OCI-LY1 (cell line): ENCODE measurements around the gene HPX.

Experiments
- EZH2 ChIP-seq: fragments of 200-600 bp; sonication (generic), shearing (Covaris generic); IDR thresholded peaks from 2 replicates; pipeline ENCODE4 v1.8.0; 2017; ENCODE audit warnings: borderline replicate concordance, mixed run types, mild to moderate bottlenecking, antibody characterized with exemption, low read length, moderate library complexity, mixed read lengths
- TF ChIP-seq, protein P1 (sequence below): fragments of 200-600 bp; sonication (generic), shearing (Covaris generic); IDR thresholded peaks from 2 replicates; pipeline ENCODE4 v1.5.1; 2017; ENCODE audit warnings: mild to moderate bottlenecking, antibody characterized with exemption, low read length, moderate library complexity, mixed read lengths

DNA sequence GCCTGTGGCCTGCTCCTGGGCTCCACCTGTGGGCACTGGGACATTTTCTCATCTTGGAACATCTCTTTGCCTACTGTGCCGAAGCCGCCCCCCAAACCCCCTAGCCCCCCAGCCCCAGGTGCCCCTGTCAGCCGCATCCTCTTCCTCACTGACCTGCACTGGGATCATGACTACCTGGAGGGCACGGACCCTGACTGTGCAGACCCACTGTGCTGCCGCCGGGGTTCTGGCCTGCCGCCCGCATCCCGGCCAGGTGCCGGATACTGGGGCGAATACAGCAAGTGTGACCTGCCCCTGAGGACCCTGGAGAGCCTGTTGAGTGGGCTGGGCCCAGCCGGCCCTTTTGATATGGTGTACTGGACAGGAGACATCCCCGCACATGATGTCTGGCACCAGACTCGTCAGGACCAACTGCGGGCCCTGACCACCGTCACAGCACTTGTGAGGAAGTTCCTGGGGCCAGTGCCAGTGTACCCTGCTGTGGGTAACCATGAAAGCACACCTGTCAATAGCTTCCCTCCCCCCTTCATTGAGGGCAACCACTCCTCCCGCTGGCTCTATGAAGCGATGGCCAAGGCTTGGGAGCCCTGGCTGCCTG lies 49.2 kb downstream of the HPX start:
- no peak for TF ChIP-seq EZH2
- TF ChIP-seq, protein P1, sequence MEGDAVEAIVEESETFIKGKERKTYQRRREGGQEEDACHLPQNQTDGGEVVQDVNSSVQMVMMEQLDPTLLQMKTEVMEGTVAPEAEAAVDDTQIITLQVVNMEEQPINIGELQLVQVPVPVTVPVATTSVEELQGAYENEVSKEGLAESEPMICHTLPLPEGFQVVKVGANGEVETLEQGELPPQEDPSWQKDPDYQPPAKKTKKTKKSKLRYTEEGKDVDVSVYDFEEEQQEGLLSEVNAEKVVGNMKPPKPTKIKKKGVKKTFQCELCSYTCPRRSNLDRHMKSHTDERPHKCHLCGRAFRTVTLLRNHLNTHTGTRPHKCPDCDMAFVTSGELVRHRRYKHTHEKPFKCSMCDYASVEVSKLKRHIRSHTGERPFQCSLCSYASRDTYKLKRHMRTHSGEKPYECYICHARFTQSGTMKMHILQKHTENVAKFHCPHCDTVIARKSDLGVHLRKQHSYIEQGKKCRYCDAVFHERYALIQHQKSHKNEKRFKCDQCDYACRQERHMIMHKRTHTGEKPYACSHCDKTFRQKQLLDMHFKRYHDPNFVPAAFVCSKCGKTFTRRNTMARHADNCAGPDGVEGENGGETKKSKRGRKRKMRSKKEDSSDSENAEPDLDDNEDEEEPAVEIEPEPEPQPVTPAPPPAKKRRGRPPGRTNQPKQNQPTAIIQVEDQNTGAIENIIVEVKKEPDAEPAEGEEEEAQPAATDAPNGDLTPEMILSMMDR = no peak
